22Rv1 (cell line): ENCODE results near the gene GLRA1.

Experiments used
- CTCF ChIP-seq: fragments of 450-650 bp; IDR thresholded peaks from 2 replicates; pipeline ENCODE4 v1.5.1; 2017; ENCODE audit warnings: mild to moderate bottlenecking
- ZFX ChIP-seq: fragments of 450-650 bp; IDR thresholded peaks from 2 replicates; pipeline ENCODE4 v1.6.1; 2017; ENCODE audit warnings: antibody characterized with exemption, borderline replicate concordance

GRCh38 chr5:151895660-151896030 is 29.0 kb downstream of the GLRA1 start:
- no peak for TF ChIP-seq CTCF
- TF ChIP-seq ZFX = no peak
